Upper lobe of left lung (tissue), 4 donors: ENCODE results near the gene SELENOS.

ENCODE experiments used
- CTCF ChIP-seq, 6 experiments: fragments of 450-650 bp in 4 of 6; fragments of 200-600 bp in 2 of 6; sonication (generic) in 2 of 6; IDR thresholded peaks; one replicate each; pipeline ENCODE4 v1.5.1; 2016 to 2019; ENCODE audit warnings: antibody characterized with exemption in 6 of 6
- EP300 ChIP-seq, 4 donors: sonication (generic); formaldehyde crosslinking; IDR thresholded peaks; one replicate each; pipeline ENCODE4 v1.5.1; 2017; ENCODE audit warnings: antibody characterized with exemption in 4 of 4, control low read depth in 2 of 4
- POLR2A ChIP-seq, 4 donors: fragments of 450-650 bp; IDR thresholded peaks; one replicate each; pipeline ENCODE4 v1.5.1; 2016 to 2017; ENCODE audit warnings: antibody characterized with exemption in 4 of 4, mild to moderate bottlenecking in 2 of 4
- POLR2AphosphoS5 ChIP-seq, 2 donors: sonication (generic); formaldehyde crosslinking; IDR thresholded peaks; one replicate each; pipeline ENCODE4 v1.5.1; 2017; ENCODE audit warnings: antibody characterized with exemption in 2 of 2

- TF ChIP-seq CTCF (IDR thresholded peaks at IDR 0.05): peak in 4 of 6 experiments; percentile 8 to 40 (median 30)
- TF ChIP-seq POLR2A (IDR thresholded peaks at IDR 0.05): no peak
- TF ChIP-seq POLR2AphosphoS5 (IDR thresholded peaks at IDR 0.05): no peak
- no peak for TF ChIP-seq EP300 (IDR thresholded peaks at IDR 0.05)
Measured at GRCh38 chr15:101276501-101277037, 716 bp downstream of the SELENOS start.
